HG02943 (cell line): ENCODE results near the gene LRRN2.
"Not testable (repeated sequence)": the region's sequence is repeated elsewhere in the genome, so short reads cannot be mapped to it uniquely, and the experiment has no call there.

ENCODE experiments used
- ATAC-seq: cut with Tn5 transposase; IDR thresholded peaks from one replicate; pipeline ENCODE4 v1.9.1; 2021; ENCODE audit warnings: mild to moderate bottlenecking, low read depth, moderate library complexity; ENCODE audit not compliant: unreplicated experiment

Gene LRRN2

DNA sequence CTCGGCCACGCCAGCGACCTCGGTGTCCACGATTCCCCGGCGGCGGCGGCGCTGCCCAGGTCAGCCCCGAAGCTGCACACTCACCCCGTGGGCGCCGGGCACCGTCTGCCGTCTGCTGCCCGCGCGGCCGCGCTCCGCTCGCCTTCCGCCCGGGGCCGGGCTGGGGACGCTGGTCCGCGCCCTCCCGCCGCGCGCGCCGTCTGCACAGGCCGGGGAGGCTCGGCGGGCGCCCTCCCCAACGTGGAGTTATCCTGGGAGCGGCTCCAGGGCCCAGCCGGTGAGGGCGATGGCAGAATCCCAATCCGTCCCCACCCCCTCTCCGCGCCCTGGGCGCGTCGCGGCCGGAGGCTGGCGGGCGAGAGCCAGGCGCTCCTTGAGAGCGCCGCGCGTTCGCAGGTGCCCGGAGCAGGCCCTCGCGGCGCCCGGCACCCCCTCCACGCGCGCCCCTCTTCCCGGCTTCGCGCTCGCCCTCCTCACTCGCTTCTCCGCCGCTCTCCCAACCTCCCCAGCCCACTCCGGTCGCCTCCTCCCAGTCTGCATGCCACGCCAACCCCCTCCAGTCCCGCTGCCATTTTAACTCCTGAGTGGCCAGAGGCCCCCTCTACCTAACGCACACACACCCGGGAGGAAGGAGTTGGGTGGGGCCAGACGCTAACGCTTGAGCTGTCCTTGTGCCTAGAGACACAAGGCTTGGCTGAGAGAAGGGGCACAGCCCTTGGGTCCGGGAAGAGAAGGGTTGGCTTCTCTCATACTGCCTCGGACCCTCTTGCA is at the start of gene LRRN2:
Gene LRRN2, minus strand, starts transcription at position 503 of the 771 bp plus-strand sequence. CDS start 65,746 bp downstream, outside the sequence.
- no peak for ATAC-seq

DNA sequence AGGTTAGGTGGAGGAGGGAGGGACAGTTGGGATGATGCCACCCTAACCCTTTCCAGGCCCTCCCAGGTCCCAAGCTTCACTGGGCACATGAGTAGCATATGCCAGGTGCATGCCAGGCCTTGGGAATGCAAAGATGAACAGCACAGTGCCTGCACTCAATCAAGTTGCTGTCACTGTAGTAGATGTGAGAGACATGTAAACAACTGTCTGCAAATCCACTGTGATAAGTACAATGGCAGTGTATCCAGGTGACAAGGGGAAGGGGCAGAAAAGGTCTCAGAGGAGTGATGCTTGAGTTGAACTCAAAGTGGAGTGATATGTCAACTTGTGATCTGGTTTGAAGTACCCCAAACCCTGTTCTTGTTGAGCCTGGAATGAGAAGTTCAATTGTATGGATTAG is 49.5 kb upstream of the LRRN2 start:
- ATAC-seq = no peak

DNA sequence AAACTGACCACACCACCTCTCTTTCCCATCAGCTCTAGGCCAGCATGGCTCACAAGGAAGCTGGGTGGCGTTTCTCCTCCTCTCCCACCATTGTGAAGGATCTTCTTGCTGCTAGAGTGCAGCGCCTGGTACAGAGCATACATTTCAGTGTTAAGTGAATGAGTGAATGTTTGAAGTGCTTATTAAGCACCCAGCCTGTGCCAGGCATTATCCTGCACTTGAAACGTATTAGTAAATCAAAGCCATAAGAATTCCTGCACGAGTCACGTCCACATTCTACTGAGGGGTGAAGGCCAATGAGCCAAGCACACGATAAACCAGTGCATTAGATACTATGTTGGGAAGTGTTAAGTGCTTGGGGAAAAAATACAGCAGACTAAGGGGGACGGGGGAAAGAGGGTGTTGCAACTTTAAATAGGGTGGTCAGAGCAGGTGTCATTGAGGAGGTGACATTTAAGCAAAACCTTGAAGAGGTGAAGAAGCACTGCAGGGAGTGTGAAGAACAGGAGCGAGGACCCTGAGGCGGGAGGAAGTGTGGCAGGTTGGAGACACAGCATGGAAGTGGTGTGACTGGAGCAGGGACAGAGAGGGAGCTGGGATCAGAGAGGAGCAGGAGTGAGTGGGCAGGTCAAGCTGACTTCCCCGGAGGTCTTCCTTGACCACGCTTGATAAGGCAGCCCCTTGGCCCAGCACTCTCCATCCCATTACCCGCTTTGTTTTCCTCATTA is 48.5 kb upstream of the LRRN2 start:
- no peak for ATAC-seq

DNA sequence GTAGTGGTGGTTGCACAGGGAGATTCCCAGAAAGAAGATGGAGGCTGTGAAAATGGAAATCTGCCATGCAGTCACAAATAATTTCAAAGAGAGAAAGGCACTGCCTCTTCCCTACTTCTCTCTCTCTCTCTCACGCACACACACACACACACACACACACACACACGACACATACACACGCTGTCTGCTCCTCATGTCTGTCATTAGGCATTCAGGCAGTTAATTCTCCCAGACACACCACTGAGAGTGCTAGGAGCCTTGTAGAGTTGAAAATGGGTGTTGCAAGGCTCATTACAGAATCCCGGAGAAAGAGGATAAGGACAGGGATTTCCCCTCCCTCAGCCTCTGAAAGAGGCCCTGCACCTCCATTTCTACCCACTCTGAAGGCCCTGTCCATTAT is 47.8 kb upstream of the LRRN2 start:
- no peak for ATAC-seq

DNA sequence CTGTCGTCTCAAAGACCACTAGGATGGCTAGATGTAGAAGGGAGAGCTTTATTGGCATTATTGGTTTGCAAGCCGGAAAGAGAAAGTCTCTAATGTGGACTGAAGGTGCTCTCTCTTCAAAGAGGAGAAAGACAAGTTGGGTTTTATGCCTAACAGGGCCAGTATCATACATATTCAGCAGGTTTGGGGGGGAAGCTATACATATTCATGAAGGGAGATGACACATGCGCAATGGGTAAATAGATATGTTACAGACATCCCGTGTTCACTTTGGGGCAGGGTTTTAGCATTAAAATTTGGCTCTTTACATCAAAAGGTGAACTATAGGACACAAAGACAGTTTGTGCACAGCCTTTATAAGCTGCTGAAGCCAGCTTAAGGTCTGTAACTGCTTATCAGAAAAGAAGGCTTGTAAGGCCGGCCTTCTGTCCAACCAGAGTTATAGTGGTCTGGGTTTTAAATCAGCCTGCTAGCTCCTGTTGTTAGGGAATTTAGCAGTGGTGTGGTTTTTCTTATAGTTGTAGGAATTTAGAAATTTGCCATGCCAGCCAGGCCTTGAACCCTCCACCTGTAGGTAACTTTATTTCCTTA is 46.5 kb upstream of the LRRN2 start:
- no peak for ATAC-seq

DNA sequence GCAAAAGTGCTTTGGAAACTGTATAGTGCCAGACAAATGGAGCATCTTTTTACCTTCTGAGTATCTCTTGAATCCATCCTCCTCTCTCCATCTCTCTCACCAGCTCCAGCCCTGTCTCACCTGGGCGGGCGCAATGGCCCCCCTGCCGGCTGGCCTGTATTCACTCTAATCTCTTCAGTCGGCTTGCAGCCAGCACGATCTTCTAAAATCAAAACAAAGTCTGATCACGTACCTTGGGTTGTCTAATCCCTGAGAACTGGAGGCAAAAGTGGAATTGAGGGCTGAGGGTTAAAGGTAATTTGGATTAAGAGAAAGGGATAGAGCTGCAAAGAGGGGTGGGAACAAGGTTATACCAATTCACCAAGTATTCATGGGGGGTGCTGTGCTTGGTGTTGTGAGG is 46.0 kb upstream of the LRRN2 start:
- no peak for ATAC-seq

DNA sequence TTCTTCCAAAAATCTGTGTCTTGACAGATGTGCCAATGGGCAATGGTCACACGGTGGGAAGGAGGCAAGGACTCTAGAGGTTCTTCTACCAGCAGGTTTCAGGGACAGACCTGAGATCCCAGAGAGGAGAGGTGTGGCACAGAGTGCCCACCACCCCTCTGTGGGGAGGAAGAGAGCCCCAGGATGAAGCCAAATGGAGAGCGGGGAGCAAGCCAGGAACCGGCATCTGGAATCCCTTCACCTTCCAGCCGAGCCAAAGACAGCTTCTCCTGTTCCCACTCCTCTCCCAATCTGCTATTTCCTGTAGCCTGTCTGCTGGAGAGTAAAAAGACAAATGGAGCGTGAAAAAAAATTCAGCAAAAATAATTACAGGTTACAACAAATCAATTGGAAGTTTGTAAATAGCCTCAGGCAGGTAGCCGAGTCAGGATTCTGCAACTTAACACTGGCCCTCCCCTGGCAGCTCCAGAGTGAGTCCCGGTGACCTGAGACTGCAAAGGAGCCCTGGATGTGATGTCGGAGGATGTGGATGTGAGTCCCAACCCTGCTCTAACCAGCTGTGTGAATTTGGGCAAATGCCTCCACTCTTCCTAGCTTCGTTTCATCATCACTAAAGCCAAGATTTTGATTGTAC is 45.4 kb upstream of the LRRN2 start:
- no peak for ATAC-seq

DNA sequence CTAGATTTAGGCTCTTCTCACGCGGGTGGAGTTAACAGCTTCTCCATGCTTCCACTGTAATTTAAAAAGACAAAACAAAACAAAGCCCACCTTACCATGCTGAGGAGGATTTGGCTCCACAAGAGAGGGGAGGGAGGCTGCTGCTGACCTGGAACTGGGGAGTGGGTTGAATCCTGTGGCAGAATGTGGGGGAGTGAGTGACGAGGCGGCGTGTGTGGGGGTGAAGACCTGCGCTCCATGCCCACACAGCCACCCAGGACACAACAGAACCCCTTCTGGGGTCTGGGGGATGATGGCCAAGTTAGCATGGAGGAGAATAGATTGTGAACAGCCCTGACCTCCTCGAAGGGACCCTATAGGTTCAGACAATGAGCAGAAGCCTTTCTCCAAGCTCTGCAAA is 44.0 kb upstream of the LRRN2 start:
- ATAC-seq = no peak

DNA sequence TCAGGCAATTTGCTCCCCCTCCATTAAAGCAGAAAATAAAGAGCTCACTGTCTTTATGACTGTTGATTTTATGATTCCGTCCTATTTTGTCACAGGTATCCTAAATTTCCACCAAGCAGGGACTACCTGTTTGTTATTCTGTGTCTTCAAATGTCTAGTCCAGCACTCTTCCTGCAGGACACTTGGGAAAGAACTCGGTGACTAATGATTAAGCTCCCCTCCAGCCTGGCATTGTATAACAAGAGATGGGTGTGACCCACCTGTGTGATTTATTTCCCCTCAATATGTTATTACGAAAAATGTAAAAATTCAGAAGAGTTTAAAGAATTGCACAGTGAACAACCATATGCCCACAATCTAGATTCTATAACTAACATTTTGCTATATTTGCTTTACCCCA is 42.9 kb upstream of the LRRN2 start:
- ATAC-seq = no peak

DNA sequence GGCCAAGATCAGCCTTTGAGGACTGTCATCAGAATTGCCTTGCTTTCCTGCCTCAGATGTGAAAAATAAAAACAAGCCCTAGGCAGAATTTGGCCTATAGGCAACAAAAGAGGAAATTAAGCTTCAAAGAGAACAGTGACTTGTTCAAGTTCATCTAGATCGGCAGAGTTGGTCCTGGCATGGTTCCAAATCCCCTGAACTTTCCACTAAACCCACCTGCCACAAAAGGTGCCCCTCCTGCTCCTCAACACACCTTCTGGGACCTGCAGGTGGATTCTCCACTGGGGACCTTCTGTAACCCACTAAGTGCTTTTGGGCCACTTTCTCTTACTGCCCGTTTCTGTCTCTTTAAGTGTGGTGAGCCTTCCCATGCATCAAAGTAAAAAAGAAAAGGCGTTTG is 42.5 kb upstream of the LRRN2 start:
- ATAC-seq = no peak

DNA sequence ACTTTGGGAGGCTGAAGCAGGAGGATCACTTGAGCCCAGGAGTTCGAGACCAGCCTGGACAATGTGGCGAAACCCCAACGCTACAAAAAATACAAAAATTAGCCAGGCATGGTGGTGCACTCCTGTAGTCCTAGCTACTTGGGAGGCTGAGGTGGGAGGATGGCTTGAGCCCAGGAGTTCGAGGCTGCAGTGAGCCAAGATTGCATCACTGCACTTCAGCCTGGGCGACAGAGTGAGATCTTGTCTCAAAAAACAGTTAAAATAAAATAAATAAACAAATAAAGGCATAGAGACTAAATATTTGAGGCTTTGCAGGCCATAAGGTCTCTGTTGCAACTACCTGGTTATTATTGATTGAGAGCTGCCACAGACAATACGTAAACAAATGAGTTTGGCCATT is 41.9 kb upstream of the LRRN2 start:
- not testable (repeated sequence) for ATAC-seq

DNA sequence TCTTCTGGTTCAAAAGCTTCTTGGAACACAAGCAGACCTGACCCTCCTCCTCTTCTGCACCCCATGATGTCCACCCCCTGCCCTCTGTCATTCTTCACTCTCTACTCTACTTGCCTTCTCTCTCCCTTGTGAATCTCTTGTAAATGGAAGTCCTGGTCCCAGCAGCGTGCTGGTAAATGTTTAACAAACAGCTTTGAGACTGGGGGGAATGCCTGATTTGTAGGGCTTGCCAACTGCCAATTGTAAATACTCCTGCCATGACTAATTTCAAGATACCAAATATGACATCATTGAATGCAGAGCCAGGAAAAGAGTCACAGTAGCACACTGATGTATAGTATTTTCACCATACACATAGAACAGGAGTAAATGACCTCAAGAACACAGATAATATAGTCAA is 40.9 kb upstream of the LRRN2 start:
- no peak for ATAC-seq

DNA sequence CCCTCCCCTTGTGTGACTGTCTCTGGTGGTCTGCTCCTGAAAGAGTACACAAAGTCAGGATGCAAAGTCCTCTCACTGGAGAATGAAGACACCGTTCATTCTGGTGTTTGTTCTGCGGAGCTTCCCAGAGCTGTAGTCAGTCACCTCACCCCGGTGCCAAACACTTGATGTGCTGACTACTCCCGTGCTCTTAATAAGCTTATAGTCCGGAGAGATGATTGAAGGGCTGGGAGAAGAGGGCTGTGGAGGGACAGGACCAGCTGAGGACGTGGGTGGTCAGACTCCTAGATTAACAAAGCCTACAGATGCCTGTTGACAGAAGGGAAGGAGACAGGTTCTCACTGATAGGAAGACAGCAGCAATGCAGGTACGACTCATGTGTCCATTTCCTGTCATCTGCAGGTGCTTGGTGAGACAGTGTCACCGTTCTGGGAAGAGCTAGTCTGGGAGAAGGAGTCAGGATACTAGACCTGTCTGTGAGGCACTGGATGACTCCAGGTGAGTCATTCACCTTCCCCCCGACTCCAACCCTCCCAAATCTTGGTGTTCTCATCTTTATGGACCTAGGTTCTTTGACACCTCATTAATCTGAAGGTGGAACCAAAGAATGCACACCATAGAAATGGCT is 40.4 kb upstream of the LRRN2 start:
- no peak for ATAC-seq

DNA sequence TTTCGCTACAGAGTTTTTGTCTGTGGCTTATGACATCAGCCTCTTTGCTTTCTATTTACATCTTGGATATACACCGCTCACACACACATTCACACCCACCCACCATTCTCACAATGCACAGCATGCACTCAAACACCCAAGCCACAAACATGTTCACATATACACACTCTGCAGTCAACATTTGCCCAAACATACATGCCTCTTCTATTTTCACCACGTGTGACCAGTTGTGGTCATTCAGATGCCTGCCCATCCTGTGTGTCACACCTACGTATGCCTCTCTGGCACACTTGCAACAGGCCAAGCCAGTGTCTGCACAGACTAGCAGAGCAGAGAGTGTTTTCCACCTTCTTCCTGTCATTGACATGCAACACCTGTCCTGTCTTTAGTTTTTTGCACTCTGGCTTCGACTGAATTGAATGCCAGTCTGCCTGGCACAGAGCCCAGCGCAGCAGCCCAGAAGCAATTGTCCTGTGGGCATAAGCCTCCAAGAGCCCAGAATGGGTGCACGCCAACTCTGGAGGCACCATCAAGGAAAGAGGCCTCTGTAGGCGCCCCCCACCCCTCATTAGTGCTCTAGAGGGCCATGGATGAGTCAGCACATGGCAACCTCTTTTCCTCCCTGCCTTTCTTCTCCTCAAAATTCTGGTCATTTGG is 37.7 kb upstream of the LRRN2 start:
- no peak for ATAC-seq

DNA sequence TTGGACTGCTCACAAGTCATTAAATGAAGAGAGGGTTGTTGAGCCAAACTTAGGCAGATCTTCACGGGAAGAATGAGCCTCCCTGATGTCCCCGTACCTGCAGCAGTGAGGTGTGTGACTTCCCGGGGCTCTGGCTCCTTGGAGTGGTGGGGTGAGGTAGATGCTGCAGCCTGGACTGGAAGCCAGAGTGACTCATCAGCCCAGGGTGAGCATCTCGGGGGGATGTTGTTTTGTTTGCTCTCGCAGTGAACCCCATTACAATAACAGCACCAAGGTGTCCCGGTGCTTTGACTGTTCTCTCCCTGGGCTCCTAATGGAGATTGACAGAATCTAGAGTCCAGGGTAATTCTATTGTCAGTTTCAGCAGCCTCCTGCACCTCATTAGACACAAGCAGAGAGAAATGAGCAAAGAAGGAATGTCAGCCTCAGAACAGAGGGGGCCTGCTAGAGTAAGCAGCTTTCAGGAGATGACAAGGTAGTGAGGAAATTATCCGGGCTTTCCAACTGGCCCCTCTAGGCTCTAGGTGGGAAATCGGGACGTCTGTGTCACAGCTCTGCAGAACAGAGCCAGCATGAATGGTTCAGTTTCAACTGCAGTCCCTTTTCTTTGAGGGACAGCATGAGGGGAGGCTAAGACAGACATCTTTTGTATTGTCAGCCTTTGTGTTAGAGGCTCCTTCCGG is 36.0 kb upstream of the LRRN2 start:
- no peak for ATAC-seq

DNA sequence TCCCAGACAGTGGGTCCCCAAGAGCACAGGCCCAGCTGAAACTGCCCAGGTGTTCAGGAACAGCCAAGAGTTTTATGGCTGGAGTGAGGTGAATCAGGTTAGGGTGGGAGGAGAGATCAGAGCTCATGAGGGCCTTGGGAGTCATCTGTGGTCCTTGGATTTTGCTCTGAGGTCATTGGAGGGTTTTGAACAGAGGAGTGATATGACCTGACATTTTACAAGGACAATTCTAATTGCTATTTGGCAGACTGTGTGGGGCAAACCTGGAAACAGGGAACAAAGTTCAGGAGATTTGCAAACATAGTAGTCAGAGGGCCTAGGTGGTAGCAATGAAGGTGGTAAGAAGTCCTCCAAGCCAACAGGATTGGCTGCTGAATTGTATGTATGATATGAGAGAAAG is 31.1 kb upstream of the LRRN2 start:
- ATAC-seq = no peak

DNA sequence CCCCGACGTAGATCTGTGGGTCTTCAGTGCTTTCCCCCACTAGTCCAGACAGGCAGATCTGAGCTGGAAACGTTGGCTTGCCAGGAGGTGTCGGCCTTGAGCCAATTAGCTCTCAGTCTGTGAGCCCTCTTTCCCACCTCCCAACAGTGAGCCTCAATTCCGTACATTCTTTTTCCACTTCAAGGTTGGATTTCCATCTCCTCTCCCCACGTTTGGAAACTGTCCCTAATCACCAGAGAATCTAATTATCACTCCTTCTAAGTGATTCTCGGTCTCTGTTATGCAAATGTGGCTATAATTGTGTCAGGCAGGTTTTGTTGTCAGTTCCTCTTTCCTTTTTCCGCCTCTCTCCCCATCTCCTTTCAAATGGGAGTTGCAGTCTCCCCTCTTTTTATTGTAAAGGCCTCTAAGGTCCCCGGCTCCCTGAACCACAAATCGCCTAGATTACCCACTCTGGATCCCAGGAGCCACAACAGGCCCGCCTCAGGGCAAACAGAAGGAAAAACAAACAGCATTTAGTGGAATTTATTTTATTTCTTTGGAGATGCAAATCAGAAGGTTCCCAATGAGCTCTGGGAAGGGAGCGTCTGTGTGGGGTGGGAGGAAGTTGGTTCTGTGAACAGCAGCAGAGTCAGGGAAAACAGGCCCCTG is 29.4 kb upstream of the LRRN2 start:
- ATAC-seq = no peak

DNA sequence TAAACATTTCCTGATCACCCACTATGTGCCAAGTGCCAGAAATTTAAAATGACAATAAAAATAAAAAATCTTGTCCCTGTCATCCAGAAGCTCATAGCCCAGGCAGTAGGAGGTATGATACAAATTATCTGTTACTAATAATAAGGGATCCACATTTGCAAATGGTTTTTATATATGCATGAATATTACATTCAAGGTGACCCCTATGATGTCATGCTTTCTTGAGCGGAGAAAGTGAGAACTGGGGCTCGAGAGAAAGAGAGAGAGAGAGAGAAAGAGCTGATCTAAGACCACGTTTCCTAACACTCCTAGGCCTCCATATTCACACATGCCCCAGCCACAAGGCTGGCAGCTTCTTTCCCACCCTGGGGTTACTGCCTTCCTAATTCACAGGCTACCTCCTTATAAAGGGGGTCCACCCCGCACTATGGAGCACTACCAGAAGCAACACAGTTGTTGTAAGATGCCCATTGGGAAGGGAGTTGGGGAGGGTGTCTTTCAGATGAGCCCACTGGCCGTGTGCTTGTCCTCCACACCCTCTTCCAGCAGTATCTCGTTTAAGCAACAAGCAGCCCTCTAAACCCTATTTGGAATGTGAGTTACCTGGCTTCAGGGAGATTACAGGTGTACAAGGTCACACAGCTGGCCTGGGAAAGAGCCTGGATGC is 28.8 kb upstream of the LRRN2 start:
- no peak for ATAC-seq

DNA sequence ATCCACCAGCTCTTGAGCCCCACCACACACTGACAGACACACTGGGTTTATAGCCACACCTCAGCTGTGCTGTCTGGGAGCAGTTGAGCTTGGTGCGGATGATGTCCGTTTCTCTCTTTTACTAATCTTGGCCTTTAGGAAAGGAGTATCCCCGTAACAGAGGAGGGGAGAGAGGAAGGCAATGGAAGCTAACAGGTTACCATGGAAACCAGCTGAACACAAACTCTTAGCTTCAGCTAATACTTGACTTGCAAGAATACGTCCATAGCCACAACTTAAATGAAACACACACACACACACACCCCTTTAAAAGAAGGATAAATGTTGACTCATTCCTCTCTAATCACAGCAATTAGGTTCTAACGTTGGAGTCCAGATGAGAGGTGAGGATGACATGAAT is 28.0 kb upstream of the LRRN2 start:
- no peak for ATAC-seq
